NCI-H1092 treated with DMSO at 0.1 percent for 48 hours (cell line): ENCODE data around the gene TAOK3.
"Not testable (repeated sequence)": the region's sequence is repeated elsewhere in the genome, so short reads cannot be mapped to it uniquely, and the experiment has no call there.

Source experiments
- DNase-seq: peaks from one replicate; lab custom pipeline; 2025; lab: John Stamatoyannopoulos, UW

The TAOK3 gene

GRCh38 chr12:118299791-118300460, 72.8 kb downstream of the TAOK3 start:
- DNase-seq: no peak

- no peak for DNase-seq
These were observed 75.4 kb downstream of the TAOK3 start for GRCh38 chr12:118297284-118297683.

- no peak for DNase-seq
These were observed 79.9 kb downstream of the TAOK3 start for GRCh38 chr12:118292836-118293235.

- DNase-seq: no peak
These were observed 82.6 kb downstream of the TAOK3 start for GRCh38 chr12:118290130-118290529.

GRCh38 chr12:118288174-118288573, 84.5 kb downstream of the TAOK3 start:
- DNase-seq: no peak

GRCh38 chr12:118287728-118288127, 85.0 kb downstream of the TAOK3 start:
- DNase-seq: no peak

- no peak for DNase-seq
These were observed 89.9 kb downstream of the TAOK3 start for GRCh38 chr12:118282767-118283166.

- not testable (repeated sequence) for DNase-seq
These were observed 94.4 kb downstream of the TAOK3 start for GRCh38 chr12:118278288-118278687.

- no peak for DNase-seq
These were observed 98.6 kb downstream of the TAOK3 start for GRCh38 chr12:118274066-118274465.

- DNase-seq: no peak
These were observed 100.8 kb downstream of the TAOK3 start for GRCh38 chr12:118271770-118272417.

- DNase-seq: no peak
These were observed 101.5 kb downstream of the TAOK3 start for GRCh38 chr12:118271183-118271582.

GRCh38 chr12:118269806-118270205, 102.9 kb downstream of the TAOK3 start:
- DNase-seq: no peak

GRCh38 chr12:118259079-118259478, 113.6 kb downstream of the TAOK3 start:
- no peak for DNase-seq

- no peak for DNase-seq
These were observed 116.4 kb downstream of the TAOK3 start for GRCh38 chr12:118256352-118256751.

GRCh38 chr12:118249547-118249946, 123.2 kb downstream of the TAOK3 start:
- DNase-seq: no peak

GRCh38 chr12:118245886-118246285, 126.8 kb downstream of the TAOK3 start:
- DNase-seq: not testable (repeated sequence)

GRCh38 chr12:118238888-118239287, 133.8 kb downstream of the TAOK3 start:
- DNase-seq: no peak

- no peak for DNase-seq
These were observed 134.8 kb downstream of the TAOK3 start for GRCh38 chr12:118237908-118238307.

GRCh38 chr12:118237052-118237665, 135.5 kb downstream of the TAOK3 start:
- DNase-seq: no peak

- no peak for DNase-seq
These were observed 152.0 kb downstream of the TAOK3 start for GRCh38 chr12:118220702-118221101.

- no peak for DNase-seq
These were observed 152.9 kb downstream of the TAOK3 start for GRCh38 chr12:118219772-118220171.

- DNase-seq: no peak
These were observed 153.6 kb downstream of the TAOK3 start for GRCh38 chr12:118219106-118219505.

GRCh38 chr12:118213452-118213851, 159.3 kb downstream of the TAOK3 start:
- DNase-seq: no peak
